ENCODE measurements around the gene MRPL49. TPM values are rescaled to one million over a fixed set of nuclear protein-coding genes. Genes with fewer than 3 reads are reported as not detected.
"Not testable (repeated sequence)": the region's sequence is repeated elsewhere in the genome, so short reads cannot be mapped to it uniquely, and the experiment has no call there.

The MRPL49 gene
- total RNA-seq, 4 donors from 2014 or later = 37.2 to 47.9 (median 43.2) TPM

- no peak for ATAC-seq (ENCODE audit: low FRiP score)
- no peak for DNase-seq (ENCODE audit: low spot score)
- TF ChIP-seq CTCF (IDR thresholded peaks at IDR 0.05) = no peak
Measured at GRCh38 chr11:65167656-65168055, 45.5 kb downstream of the MRPL49 start.

GRCh38 chr11:65169164-65169641, 47.1 kb downstream of the MRPL49 start:
- ATAC-seq (ENCODE audit: low FRiP score) = no peak
- no peak for DNase-seq (ENCODE audit: low spot score)
- no peak for TF ChIP-seq CTCF (IDR thresholded peaks at IDR 0.05)

GRCh38 chr11:65170058-65170534, 48.0 kb downstream of the MRPL49 start, which contains the start of gene SPDYC:
Gene SPDYC (plus strand): TSS chr11:65170233. CDS start chr11:65171358, 1,125 bp downstream.
- no peak for DNase-seq (ENCODE audit: low spot score)
- ATAC-seq (ENCODE audit: low FRiP score) = no peak
- no peak for TF ChIP-seq CTCF (IDR thresholded peaks at IDR 0.05)

GRCh38 chr11:65172600-65172999, 50.5 kb downstream of the MRPL49 start:
- TF ChIP-seq CTCF (IDR thresholded peaks at IDR 0.05) = no peak
- DNase-seq (ENCODE audit: low spot score) (no peak), ATAC-seq (ENCODE audit: low FRiP score) (no peak)

GRCh38 chr11:65174571-65175010, 52.5 kb downstream of the MRPL49 start:
- DNase-seq (ENCODE audit: low spot score); ATAC-seq (ENCODE audit: low FRiP score): not testable (repeated sequence)

Small RNA genes lying within 50 kb of the gene (small RNA-seq; reads per million reads assigned to genes)
- gene HIGD1AP10 = not detected
- gene PDCL2P2 = not detected
- gene RNU2-23P = not detected

Other genes with a start within 250 kb of the MRPL49 start
- gene EHD1, start 243.7 kb upstream of the MRPL49 start, total RNA-seq = 100 to 1,000 TPM in 2 of 4 donors, 10 to 100 TPM in 2; 66.4 to 226 (median 94.8) TPM
- gene ATG2A, start 205.1 kb upstream of the MRPL49 start, total RNA-seq = 10 to 100 TPM; 20.3 to 34.8 (median 22.2) TPM
- 10 to 100 TPM in 3 of 4 donors, 1 to 10 TPM in 1; 7.8 to 20.3 (median 12.4) TPM for gene PPP2R5B, start 197.6 kb upstream of the MRPL49 start, total RNA-seq
- not detected for gene GPHA2, start 186.4 kb upstream of the MRPL49 start, total RNA-seq
- not detected for gene MAJIN, start 150.2 kb upstream of the MRPL49 start, total RNA-seq
- 1 to 10 TPM in 2 of 4 donors, under 1 TPM in 2; 0.46 to 6.0 (median 1.2) TPM for gene BATF2, start 125.3 kb upstream of the MRPL49 start, total RNA-seq
- 100 to 1,000 TPM in 3 of 4 donors, 10 to 100 TPM in 1; 95.1 to 199 (median 160) TPM for gene ARL2, start 108.2 kb upstream of the MRPL49 start, total RNA-seq
- 10 to 100 TPM; 14.7 to 28.5 (median 20.0) TPM for gene SNX15, start 94.9 kb upstream of the MRPL49 start, total RNA-seq
- gene SAC3D1, start 81.1 kb upstream of the MRPL49 start, total RNA-seq = 10 to 100 TPM in 2 of 4 donors, 1 to 10 TPM in 2; 4.8 to 11.8 (median 10.1) TPM
- 10 to 100 TPM; 17.0 to 39.1 (median 23.3) TPM for gene NAALADL1, start 63.8 kb upstream of the MRPL49 start, total RNA-seq
- gene CDCA5, start 38.3 kb upstream of the MRPL49 start, total RNA-seq = 1 to 10 TPM in 2 of 4 donors, under 1 TPM in 1, not detected in 1; 0.56 to 2.8 (median 1.4) TPM
- 10 to 100 TPM; 21.3 to 44.5 (median 32.6) TPM for gene ZFPL1, start 38.1 kb upstream of the MRPL49 start, total RNA-seq
- gene VPS51, start 26.1 kb upstream of the MRPL49 start, total RNA-seq = 100 to 1,000 TPM; 151 to 208 (median 192) TPM
- 100 to 1,000 TPM in 1 of 4 donors, 10 to 100 TPM in 3; 44.8 to 345 (median 88.6) TPM for gene TM7SF2, start 10.4 kb upstream of the MRPL49 start, total RNA-seq
- 10 to 100 TPM; 12.1 to 18.6 (median 15.3) TPM for gene ZNHIT2, start 4.6 kb upstream of the MRPL49 start, total RNA-seq
- 100 to 1,000 TPM; 612 to 842 (median 711) TPM for gene FAU, start 187 bp upstream of the MRPL49 start, total RNA-seq
- gene SYVN1, start 12.2 kb downstream of the MRPL49 start, total RNA-seq = 10 to 100 TPM; 47.1 to 58.2 (median 50.5) TPM
- gene SPDYC, start 47.9 kb downstream of the MRPL49 start, total RNA-seq = not detected
- 100 to 1,000 TPM in 2 of 4 donors, 10 to 100 TPM in 2; 72.8 to 109 (median 92.9) TPM for gene CAPN1, start 59.6 kb downstream of the MRPL49 start, total RNA-seq
- 10 to 100 TPM in 1 of 4 donors, 1 to 10 TPM in 3; 3.5 to 13.7 (median 6.9) TPM for gene POLA2, start 139.6 kb downstream of the MRPL49 start, total RNA-seq
- gene CDC42EP2, start 192.5 kb downstream of the MRPL49 start, total RNA-seq = 100 to 1,000 TPM in 1 of 4 donors, 10 to 100 TPM in 3; 44.0 to 120 (median 68.6) TPM
- 10 to 100 TPM; 23.3 to 32.9 (median 27.3) TPM for gene DPF2, start 211.5 kb downstream of the MRPL49 start, total RNA-seq
- 1 to 10 TPM in 1 of 4 donors, under 1 TPM in 3; 0.36 to 2.0 (median 0.50) TPM for gene TIGD3, start 232.4 kb downstream of the MRPL49 start, total RNA-seq